Retinal pigment epithelial cell (primary cell): ENCODE results near the gene ZBTB22.

ENCODE experiments used
- DNase-seq: peaks from one replicate; pipeline ENCODE4 v3.0.0-alpha.2; 2010; ENCODE audit warnings: low read depth
- H3K4me3 ChIP-seq: 2 replicates; pipeline ENCODE4 v1.5.1; 2011; ENCODE audit warnings: mild to moderate bottlenecking, low read length, control low read depth, moderate library complexity
- CTCF ChIP-seq: conservative IDR thresholded peaks from 2 replicates; pipeline ENCODE4 v1.5.1; 2011; ENCODE audit warnings: low read depth, low read length, control low read depth, inconsistent platforms

Gene ZBTB22

GRCh38 chr6:33271117-33271467, 46.5 kb downstream of the ZBTB22 start:
- peak overlapping the region; percentile 85 for H3K4me3 ChIP-seq
- no peak for TF ChIP-seq CTCF
- no peak for DNase-seq
